ENCODE data around the gene GIGYF2. TPM values are rescaled to one million over a fixed set of nuclear protein-coding genes. Genes with fewer than 3 reads are reported as not detected.

The GIGYF2 gene
- total and polyA plus RNA-seq, 2 of the 13 experiments (the other 11 are each of a cell fraction or from before 2014, with no cell fraction given): 44.9 to 73.5 TPM

GRCh38 chr2:232783278-232783677 is 86.1 kb downstream of the GIGYF2 start (continued):
- TF ChIP-seq KIAA2018 (CRISPR knock-in tag; IDR thresholded peaks at IDR 0.05; ENCODE audit: borderline replicate concordance) (no peak), ZZZ3 (CRISPR knock-in tag; IDR thresholded peaks at IDR 0.05; ENCODE audit: borderline replicate concordance) (no peak), ZNF629 (CRISPR knock-in tag; conservative IDR thresholded peaks at IDR 0.05) (no peak), ZBTB1 (CRISPR knock-in tag; IDR thresholded peaks at IDR 0.05; ENCODE audit: borderline replicate concordance) (no peak), DMAP1 (CRISPR knock-in tag; IDR thresholded peaks at IDR 0.05) (no peak), PHF21A (CRISPR knock-in tag; IDR thresholded peaks at IDR 0.05) (no peak)

GRCh38 chr2:232787806-232788205 is 90.7 kb downstream of the GIGYF2 start:
- Histone ChIP-seq H2AFZ (ENCODE audit: low read length) (no peak overlapping the region), H4K20me1 (ENCODE audit: insufficient read depth, low read length) (no peaks in the 10 kb centered on the region), H3K27ac (ENCODE audit: extremely low read length, insufficient read depth, low read length) (no peak overlapping the region), H3K27me3 (ENCODE audit: control insufficient read depth in 1 of 2, insufficient read depth in 2 of 2, low read length in 2 of 2) (no peaks in the 10 kb centered on the region), H3K79me2 (ENCODE audit: insufficient read depth, low read length) (no peaks in the 10 kb centered on the region), H3K4me1 (ENCODE audit: insufficient read depth, low read length) (no peaks in the 10 kb centered on the region), H3K36me3 (replicated peaks in 1 of 2; ENCODE audit: control insufficient read depth in 1 of 2, insufficient read depth in 2 of 2, low read length in 2 of 2) (peaks cover 25 to 72% of the 10 kb centered on the region in 2 experiments), H3K4me2 (ENCODE audit: low read depth, low read length) (no peak overlapping the region), H3K9ac (ENCODE audit: insufficient read depth, low read depth, low read length) (no peak overlapping the region), H3K9me3 (ENCODE audit: low read length) (no peaks in the 10 kb centered on the region), H3K4me3 (replicated peaks in 1 of 3; ENCODE audit: insufficient read depth in 1 of 3, low read depth in 2 of 3, low read length in 3 of 3) (no peak overlapping the region)
- TF ChIP-seq POLR2AphosphoS2 (IDR thresholded peaks at IDR 0.05; ENCODE audit: low read depth, low read length) (no peak), IRF2 (CRISPR knock-in tag; IDR thresholded peaks at IDR 0.05) (no peak), ONECUT2 (CRISPR knock-in tag; IDR thresholded peaks at IDR 0.05) (no peak), GTF2F1 (IDR thresholded peaks at IDR 0.05; ENCODE audit: low read length) (no peak), AKAP8 (CRISPR knock-in tag; IDR thresholded peaks at IDR 0.05) (no peak)
- FAIRE-seq (no peak), DNase-seq (ENCODE audit: low spot score) (no peak), ATAC-seq (no peak)
- intact Hi-C loops (cut with micrococcal nuclease; ENCODE audit: unreplicated experiment): no loop called here
- no TSS peak for BruUV-seq (replicated peaks)
- POLR2A ChIA-PET: no interaction called here
- CTCF ChIA-PET (ENCODE audit: low intra/inter-chr PET ratio, low total read pairs): no interaction called here
- in situ Hi-C loops (cut with HindIII; ENCODE audit: extremely low pct_ligation_motif_present, low pct_unique_long_range_greater_than_20kb): no loop called here
